Retinal pigment epithelial cell (primary cell): ENCODE measurements around the gene LZTR1.

Experiments
- DNase-seq: peaks from one replicate; pipeline ENCODE4 v3.0.0-alpha.2; 2010; ENCODE audit warnings: low read depth
- H3K4me3 ChIP-seq: 2 replicates; pipeline ENCODE4 v1.5.1; 2011; ENCODE audit warnings: mild to moderate bottlenecking, low read length, control low read depth, moderate library complexity
- TF ChIP-seq, protein P1 (sequence below): conservative IDR thresholded peaks from 2 replicates; pipeline ENCODE4 v1.5.1; 2011; ENCODE audit warnings: low read depth, low read length, control low read depth, inconsistent platforms

The LZTR1 gene

GRCh38 chr22:20996598-20997535, 14.8 kb downstream of the LZTR1 start:
- TF ChIP-seq, protein P1, sequence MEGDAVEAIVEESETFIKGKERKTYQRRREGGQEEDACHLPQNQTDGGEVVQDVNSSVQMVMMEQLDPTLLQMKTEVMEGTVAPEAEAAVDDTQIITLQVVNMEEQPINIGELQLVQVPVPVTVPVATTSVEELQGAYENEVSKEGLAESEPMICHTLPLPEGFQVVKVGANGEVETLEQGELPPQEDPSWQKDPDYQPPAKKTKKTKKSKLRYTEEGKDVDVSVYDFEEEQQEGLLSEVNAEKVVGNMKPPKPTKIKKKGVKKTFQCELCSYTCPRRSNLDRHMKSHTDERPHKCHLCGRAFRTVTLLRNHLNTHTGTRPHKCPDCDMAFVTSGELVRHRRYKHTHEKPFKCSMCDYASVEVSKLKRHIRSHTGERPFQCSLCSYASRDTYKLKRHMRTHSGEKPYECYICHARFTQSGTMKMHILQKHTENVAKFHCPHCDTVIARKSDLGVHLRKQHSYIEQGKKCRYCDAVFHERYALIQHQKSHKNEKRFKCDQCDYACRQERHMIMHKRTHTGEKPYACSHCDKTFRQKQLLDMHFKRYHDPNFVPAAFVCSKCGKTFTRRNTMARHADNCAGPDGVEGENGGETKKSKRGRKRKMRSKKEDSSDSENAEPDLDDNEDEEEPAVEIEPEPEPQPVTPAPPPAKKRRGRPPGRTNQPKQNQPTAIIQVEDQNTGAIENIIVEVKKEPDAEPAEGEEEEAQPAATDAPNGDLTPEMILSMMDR, result no peak
- no peak for DNase-seq
- no peak overlapping the region for H3K4me3 ChIP-seq

DNA sequence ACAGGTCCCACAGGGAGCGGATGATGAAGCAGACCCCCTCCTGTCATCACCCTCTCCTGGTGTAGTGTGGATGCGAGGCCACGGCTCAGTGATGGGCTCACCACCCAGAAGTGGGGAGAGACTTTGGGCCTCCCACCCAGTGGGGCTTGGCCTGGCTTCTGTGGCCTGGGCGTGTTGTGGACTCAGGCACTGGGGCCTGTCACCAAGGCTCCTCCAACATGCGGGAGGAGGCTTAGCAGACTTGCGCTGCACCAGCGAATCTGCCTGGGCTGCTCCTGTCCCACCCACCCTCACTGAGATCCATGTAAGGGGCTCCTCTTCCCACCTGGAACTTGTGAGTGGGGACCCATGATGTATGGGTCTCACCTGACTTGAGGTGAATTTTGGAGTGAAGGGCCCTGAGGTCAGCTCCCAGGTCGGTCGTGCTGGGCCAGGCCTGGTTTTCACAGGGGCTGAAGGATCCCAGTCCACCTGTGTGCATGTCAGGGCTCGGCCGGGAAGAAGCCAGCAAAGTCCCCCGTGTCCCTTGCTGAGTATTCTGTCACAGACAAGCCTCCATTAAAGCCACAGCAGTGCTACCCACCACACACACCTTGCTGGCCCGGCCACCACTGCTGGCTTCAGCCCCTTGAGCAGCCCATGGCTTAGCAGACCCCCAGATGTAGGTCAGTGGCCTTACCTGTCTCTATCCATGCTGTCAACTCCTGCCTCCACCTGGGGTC, 15.6 kb downstream of the LZTR1 start:
- no peak overlapping the region for H3K4me3 ChIP-seq
- TF ChIP-seq, protein P1, result no peak
- no peak for DNase-seq

DNA sequence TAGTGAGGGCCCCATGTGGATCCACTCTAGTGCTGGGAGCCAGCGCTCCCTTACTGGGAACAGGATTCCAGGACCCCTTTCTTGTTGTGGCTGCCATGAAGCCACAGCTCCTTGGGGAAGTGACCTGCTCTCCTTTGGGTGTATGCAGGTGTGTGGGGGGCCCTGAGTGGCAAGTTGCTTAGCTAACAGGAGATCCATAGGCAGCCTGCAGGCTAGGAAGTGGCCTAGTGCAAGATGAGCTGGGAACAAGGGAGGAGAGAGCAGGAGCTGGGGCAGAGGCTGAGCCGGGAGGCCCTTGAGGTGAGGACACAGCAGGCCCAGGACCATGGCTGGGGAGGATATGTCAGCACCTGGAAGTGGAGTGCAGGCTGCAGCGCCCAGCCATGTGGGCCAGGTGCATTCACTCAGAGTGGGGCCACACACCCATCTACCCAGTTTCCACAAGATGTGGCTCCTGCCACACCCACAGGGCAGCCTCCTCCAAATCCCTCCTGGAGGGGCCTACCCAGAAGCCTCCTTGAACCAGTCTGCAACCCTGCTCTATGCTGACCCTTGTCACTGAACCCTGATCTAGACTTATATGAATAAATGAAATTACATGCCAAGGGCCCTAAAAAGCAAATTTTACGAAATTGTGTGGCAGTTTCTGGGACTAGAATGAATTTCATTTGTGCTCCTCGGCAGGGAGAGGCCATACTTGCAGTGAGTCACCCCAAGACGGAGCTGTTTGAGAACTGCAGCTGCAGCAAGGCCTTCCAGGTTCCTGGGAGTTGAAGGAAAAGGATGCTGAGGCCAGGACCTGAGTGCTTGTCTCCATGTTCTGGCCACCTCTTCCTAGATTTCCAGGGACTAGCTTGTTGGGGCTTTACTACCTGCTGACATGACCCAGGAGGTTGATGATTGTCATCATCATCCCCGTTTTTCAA, 16.6 kb downstream of the LZTR1 start:
- TF ChIP-seq, protein P1, result no peak
- H3K4me3 ChIP-seq, result no peak overlapping the region
- no peak for DNase-seq

GRCh38 chr22:20999350-21000206, 17.5 kb downstream of the LZTR1 start:
- H3K4me3 ChIP-seq, result no peak overlapping the region
- DNase-seq, result no peak
- TF ChIP-seq, protein P1, result no peak

- TF ChIP-seq, protein P1, result no peak
- DNase-seq, result no peak
- peak overlapping the region; percentile 79 for H3K4me3 ChIP-seq
Measured at GRCh38 chr22:21000207-21000986, 18.3 kb downstream of the LZTR1 start.
